SIG-M5 treated with dmso at 0.1 percent for 504 hours (cell line): ENCODE data around the gene VSTM1.
"Not testable (repeated sequence)": the region's sequence is repeated elsewhere in the genome, so short reads cannot be mapped to it uniquely, and the experiment has no call there.

Source experiments
- DNase-seq: peaks from one replicate; lab custom pipeline; 2025; ENCODE audit not compliant: unreplicated experiment; lab: John Stamatoyannopoulos, UW

Gene VSTM1

DNA sequence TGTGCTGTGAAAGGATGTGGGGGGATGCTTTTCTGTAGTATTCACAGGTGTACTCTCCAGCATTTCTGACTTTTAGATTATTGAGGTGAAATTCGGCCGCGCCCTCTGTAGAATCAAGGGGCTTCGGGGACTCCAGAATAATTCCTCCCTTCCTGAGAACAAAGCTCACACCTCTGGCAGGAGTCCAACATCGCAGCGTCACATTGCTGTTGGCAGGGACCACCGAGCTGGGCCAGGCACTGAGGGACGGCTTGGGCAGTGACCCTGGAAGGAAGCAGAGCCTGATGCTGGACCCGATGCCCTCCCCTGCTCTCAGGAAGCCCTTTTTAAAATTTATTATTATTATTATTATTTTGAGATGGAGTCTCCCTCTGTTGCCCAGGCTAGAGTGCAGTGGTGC, 11.2 kb upstream of the VSTM1 start:
- DNase-seq = no peak

DNA sequence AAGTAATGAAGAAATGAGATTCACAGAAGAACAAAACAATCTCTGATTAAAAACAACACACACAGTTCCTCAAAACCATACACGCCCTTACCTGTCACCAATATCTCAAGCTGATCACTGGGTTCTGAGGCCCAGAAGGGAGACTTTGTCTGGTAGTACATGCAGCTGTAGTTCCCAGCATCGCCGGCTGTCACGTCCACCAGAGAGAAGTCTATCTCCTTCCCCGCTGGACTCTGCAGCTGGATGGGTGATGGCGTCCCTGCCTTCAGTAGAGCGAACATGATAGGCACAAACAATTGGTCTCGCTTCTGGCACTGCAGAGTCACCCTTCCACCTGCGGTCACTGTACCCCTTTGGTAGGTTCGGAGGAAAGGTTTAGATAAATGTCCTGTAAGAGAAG, 10.1 kb upstream of the VSTM1 start:
- no peak for DNase-seq

DNA sequence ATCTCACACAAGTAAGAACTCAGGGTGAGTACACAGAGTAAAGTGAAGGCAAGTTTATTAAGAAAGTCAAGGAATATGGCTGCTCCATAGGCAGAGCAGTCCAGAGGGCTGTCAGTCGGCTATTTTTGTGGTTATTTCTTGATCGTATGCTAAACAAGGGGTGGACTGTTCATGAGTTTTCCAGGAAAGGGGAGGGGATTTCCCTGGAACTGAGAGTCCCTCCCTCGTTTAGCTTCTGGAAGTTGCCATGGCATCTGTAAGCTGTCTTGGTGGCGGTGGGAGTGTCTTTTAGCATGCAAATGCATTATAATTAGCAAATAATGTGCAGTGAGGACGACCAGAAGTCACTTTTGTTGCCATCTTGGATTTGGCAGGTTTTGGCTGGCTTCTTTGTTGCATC, 5.8 kb upstream of the VSTM1 start:
- no peak for DNase-seq

DNA sequence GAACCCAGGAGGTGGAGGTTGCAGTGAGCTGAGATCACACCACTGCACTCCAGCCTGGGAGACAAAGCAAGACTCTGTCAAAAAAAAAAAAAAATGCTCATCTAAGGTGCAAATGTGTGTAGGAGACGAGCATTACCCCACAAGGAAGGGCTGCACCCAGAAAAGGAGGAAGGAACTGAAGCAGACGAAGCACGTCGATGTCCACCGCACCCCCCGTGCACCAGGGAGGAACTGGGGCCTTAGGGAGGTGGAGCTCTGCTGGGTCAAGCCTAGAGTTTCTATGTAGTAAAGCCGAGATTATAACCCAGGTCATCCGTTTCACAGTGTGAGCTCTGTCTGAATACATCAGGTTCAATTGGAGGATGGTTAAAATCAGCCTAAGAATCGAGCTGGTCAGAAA, 1.1 kb downstream of the VSTM1 start:
- DNase-seq = peak; percentile 4

DNA sequence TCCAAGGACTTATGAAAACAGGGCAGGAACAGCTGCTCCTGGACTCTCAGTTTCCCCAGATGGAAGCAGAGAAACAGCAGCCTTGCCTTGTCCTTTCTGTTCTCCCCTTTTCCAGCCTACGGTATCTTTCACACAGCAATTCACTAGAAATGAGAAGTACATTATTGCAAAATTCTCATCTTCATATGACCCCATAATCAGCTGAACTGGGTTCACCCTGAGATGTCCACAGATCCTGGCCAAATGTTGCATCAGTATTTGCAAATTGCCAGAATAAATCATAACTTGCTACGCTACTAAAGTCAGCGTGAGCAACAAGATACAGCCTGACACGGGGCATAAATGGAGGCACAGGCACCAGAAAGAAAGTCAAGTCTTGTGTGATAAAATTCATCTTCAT, 16.1 kb downstream of the VSTM1 start:
- peak; percentile 63 for DNase-seq

DNA sequence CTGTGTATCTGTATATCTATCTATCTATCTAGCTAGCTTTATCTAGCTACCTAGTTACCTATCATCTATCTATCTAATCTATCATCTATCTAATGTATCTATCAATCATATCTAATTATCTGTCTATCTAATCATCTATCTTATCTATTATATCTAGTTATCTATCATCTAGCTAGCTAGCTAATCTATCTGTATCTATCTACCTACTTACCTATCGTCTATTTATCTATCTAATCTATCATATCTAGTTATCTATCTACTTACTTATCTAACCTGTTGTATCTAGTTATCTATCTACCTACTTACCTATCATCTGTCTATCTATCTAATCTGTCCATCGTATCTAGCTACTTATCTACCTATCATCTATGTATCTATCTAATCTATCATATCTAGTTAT, 17.9 kb downstream of the VSTM1 start:
- DNase-seq = no peak

DNA sequence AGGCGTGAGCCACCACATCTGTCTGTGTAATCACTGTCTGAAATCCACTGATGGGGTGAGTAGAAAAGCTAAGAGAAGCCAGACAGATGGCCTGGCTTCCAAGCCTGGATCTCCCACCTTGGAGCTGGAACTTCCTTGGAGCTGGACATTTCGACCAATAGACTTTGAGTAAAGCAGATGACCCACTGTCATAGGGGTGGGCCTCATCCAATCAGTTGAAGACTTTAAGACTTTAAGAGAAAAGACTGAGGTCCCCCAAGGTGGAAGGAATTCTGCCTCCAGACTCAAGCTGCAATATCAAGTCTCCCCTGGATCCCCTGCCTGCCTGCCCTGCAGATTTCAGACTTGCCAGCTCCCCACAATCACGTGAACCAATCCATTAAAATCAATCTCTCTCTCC, 20.7 kb downstream of the VSTM1 start:
- DNase-seq = no peak

DNA sequence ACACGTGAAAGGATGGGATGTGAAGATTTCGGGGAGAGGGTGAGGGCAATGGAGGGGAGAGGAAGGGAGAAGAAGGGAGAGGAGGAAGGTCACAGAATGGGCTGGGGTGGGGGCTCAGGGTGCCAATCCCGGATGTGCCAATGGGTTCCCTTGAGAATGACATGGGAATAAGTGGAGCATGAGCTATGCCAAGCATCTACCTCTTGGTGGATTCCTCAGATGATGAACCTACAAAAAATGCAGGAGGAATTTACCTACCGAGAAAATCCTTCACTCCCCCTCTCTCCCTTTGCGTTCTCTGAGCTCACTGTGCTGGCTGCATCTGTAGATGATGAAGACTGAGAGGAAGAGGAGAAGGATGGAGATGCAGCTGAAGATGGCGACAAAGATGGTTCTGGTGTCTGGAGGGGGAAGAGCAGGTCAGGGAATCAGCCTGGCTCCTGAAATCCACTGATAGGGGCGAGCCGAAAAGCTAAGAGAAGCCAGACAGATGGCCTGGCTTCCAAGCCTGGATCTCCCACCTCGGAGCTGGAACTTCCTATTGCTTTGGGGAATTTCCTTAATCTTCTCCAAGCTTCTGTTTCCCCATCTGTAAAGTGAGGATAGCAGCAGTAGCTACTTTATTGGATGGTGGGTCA, 21.6 kb downstream of the VSTM1 start:
- no peak for DNase-seq

DNA sequence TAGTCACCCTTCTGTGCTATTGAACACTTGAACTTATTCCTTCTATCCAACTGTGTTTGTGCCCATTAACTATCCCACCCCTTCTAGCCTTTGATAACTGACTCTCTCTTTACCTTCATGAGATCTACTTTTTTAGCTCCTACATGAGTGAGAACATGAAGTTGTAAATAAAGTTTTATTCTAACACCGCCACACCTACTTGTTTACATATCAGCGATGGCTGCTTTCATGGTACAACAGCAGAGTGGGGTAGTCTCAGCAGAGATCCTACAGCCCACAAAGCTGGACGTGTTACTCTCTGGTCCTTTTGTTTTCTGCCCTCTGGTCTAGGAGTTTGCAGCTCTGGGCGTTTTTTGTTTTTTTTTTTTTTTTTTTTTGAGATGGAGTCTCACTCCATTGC, 23.7 kb downstream of the VSTM1 start:
- no peak for DNase-seq

DNA sequence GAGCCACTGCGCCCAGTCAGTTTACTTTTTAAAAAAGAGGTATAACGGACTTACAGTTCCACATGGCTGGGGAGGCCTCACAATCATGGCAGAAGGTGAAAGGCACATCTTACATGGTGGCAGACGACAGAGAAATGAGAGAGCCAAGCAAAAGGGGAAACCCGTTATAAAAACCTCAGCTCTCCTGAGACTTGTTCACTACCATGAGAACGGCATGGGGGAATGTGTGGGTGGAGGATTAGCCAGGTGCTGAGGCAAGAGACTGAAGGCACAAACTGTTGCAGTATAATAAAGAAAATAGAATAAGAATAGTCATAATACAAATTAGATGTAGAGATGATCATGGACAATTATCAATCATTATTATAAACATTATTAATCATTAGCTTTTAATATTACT, 27.2 kb downstream of the VSTM1 start:
- not testable (repeated sequence) for DNase-seq

DNA sequence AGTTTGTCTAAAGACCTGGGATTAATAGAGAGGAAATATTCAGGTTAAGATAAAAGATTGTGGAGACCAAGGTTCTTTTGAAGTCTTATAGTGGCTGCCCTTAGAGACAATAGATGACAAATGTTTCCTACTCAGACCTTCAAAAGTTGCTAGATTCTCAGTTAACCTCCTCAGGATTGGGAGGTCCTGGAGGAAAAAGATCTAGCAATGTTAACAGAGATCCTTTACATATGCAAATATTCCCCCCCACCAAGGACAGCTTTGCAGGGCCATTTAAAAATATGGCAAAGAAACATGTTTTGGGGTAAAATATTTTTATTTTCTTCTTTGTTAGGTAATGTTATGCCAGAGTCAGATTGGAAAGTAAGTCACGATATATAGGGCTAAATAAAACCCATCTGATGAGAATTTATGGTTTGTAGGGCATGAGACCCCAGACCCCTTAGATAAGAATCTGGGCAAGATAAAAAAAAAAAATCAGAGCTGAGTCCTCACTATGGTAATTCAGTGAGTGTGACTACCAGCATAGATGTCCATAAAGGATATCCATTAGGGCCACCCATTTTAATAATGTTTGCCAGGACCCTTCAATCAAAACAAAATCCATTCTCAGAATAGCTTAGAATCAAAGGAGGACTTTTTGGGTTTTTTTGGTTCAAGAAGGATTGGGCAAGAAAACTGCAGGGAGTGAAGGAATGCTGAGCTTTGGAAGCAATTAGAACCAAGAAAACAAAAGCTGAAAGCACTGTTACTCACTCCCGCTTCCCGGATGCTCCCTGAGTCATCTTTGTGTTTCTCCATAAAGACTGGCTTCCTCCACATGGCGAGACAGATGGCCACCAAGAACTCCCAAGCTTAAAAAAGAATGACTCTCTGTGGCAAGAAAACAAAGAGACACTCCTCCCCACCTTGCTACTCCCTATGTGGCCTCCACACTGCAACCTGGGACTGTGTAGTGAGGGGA, 28.2 kb downstream of the VSTM1 start:
- no peak for DNase-seq

DNA sequence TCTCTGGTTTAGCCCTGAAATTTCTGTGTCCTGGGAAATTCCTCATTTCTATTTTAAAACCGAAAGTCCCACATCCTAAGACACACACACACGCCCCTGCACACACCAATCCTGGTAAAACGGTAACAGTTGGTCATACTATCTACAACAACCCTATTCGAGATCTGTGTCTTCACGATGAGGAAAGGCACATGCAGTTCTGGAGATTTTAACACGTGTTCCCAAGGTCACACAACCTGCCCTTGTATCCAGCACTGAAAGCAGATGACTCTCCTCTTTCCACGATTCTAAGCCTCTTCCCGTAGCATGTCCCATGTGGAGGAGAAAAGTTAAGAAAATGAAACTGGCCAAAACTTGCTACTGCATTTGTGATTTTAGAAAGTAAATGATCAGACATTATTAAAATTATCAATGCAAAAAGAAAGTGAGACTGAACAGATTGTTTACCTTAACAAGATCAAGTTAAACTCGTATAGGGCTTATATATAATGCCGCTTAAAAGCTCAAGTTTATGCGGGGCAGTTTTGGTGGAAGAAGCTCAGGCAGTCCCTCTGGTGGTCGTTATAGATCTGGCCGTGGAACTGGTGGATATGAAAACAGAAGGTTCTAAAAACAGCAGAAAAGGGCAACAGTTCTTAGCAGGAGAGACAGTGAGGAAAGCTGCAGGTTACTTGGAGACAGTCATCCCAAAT, 32.7 kb downstream of the VSTM1 start:
- peak; percentile 25 for DNase-seq

DNA sequence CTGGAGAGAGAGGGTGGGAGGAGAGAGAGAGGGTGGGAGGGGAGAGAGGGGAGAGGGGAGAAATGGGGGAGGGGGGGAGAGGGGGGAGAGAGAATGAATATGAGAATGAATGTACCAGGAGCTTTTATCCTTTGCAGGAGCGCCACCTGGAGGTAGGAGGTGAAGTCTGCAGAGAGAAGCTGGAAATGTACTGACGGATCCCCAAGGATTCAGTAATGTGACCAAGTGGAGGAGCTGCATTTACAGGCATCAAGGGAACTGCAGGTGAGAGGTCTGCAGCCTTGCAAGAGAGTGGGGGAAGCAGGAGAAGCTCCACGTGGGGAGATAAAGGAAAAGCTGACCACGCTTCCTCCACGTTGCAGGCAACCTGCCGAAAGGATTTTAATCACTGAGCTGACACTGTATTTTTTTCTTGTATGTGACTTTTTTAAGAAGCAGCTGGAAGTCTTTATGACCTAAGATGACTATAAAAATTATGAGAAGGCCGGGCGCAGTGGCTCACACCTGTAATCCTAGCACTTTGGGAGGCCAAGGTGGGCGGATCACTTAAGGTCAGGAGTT, 33.7 kb downstream of the VSTM1 start:
- DNase-seq = peak; percentile 30

DNA sequence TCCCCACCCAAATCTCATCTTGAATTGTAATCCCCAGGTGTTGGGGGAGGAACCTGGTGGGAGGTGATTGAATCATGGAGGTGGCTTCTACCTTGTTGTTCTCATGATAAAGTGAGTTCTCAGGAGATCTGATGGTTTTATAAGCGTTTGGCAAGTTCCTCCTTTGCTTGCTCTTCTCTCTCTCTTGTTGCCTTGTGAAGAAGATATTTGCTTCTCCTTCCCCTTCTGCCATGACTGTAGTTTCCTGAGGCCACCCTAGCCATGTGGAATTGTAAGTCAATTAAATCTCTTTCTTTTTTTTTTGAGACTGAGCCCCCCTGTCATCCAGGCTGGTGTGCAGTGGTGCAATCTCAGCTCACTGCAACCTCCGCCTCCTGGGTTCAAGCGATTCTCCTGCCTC, 34.4 kb downstream of the VSTM1 start:
- DNase-seq = peak; percentile 9

DNA sequence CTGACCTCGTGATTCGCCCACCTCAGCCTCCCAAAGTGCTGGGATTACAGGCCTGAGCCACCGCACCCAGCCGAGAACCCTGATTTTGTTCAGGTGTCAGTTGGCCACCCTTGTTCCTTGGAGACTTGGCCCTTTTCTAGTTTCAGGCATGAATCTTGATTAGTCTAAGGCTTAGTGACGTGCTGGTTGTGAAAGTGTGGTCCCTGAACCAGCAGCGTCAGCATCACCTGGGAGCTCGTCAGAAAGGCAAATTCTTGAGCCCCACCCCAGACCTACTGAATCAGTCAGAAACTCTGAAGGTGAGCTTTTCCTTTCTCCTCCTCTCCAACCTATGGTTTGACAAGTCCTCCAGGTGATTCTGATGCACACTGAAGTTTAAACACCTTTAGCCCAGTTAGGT, 37.0 kb downstream of the VSTM1 start:
- no peak for DNase-seq

DNA sequence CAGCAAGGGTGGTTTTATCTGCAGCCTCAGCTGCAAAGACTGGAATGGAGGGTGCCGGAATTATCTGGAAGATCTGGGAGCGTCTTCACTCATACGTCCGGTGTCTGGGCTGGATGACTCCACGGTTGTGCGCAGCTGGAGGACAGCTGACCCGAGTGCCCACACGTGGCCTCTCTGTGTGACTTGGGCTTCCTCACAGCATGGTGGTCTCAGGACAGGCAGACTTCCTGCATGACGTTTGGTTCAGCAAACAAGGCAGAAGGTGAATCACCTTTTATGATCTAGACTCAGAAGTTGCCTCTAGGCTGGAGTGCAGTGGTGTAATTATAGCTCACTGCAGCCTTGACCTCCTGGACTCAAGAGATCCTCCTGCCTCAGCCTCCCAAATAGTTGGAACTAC, 39.0 kb downstream of the VSTM1 start:
- DNase-seq = no peak

DNA sequence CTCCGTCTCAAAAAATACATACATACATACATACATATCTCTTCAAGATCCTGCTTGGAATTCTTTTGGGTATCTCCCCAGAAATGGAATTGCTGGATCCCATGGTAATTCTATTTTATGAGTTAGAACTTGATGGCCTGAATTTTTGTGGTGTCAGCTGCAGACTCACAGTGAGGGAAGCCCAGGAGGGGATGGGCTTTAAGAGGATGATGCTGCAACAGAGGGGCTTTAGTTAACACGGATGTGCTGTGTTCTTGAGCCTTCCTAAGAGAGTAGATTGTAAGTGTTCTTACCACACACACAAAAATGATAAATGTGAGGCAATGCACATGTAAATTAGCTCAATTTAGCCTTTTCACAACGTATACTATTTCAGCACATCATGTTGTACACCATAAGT, 40.5 kb downstream of the VSTM1 start:
- peak; percentile 24 for DNase-seq

DNA sequence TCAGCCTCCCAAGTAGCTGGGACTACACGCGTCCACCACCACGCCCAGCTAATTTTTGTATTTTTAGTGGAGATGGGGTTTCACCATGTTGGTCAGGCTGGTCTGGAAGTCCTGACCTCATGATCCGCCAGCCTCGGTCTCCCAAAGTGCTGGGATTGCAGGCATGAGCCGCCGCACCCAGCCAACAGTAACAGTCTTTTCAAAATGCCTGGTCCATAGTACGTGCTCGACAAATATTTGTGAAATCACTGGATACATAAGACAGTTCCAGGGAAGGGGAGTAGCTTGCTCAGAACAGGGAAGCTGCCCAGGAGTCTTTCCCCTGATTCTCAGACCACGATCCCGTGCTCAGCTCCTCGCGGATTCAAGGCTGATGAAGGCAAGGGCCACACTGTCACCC, 41.8 kb downstream of the VSTM1 start:
- DNase-seq = no peak

DNA sequence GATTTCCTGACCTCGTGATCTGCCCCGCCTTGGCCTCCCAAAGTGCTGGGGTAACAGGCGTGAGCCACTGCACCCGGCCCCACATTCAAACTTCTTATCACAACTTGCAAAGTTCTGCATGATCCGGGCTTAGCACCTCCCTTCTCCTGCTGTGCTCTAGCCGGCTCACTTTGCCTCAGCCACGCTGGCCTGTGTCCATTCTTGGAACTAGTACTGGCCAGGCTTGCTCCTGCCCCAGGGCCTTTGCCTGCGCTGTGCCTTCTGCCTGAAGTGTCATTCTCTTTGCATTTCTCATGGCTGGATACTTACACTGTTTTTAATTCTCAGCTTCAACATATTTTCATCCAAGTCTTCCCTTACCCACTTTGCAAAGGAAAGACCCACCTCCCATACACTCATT, 42.3 kb downstream of the VSTM1 start:
- no peak for DNase-seq

DNA sequence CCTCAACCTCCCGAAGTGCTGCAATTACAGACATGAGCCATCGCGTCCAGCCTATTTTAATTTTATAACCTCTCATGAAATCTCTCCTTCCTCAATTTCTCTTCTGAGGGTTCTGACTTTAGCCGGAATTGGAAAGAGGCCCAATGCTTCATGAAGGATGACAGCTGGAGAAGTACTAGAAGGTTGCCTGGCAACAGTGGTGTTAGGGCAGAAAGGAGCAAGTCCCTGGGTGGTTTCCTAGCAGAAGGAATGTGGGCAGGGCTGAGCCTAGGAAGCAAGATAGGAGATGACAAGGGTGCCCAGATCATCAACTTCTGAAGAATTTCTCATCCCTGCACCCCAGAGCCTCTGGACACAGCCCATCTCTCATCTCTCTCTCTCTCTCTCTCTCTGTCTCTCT, 46.4 kb downstream of the VSTM1 start:
- no peak for DNase-seq

DNA sequence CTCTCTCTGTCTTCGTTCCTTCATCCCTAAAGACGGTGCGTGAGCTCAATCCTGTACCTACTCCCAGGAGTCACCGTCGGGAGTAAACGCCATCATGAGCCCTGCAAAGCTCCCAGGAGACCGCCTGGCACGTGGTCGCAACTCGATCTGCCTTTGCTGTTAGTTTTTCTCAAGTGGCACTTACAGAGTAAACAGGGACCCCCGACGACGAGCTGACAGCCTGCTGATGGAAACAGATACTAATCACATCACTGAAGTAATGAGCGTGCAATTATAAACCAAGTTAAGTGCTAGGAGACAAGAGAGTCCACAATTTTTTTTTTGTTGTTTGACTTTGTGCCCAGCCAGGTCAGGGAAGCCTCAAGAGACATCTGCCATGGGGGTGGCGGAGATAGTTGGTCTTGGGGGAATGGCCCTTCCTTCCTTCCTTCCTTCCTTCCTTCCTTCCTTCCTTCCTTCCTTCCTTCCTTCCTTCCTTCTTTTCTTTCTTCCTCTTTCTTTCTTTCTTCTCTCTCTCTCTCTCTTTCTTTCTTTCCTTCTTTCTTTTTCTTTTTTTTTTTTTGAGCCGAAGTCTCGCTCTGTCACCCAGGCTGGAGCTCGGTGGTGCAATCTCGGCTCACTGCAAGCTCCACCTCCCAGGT, 48.7 kb downstream of the VSTM1 start:
- DNase-seq = no peak
